ENCODE results near the gene NR2C1.

DNA sequence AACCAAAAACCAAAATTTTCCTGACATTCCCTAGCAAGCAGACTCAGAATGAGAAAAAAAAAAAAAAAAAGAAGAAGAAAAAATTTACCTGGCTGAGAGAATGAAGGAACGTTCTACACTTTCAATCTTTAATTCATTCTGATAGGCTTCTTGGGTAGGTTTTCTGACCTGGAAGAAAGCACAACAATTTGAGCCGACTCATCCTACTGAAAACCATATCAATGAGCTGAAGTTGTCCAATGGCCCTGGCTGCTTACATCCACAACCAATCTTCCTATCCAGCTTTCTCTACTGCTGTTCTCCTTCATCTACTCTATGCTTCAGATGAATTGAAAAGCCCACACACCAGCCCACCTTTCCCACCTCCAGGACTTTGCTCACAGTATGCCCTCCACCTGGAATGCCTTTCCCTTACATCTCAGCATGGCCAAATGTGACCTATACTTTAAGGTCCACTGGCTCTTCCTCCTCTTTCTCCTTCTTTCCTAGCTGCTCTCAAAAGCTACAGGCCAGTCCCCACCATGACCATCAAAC, 31.6 kb upstream of the NR2C1 start:
- TF ChIP-seq BACH1 (IDR thresholded peaks at IDR 0.05; ENCODE audit: low read length) (no peak), SP1 (IDR thresholded peaks at IDR 0.05; ENCODE audit: low read depth, low read length) (no peak), SUZ12 (IDR thresholded peaks at IDR 0.05; ENCODE audit: low read length) (no peak), YY1 (IDR thresholded peaks at IDR 0.05; ENCODE audit: low read depth, low read length) (no peak), CTCF (IDR thresholded peaks at IDR 0.05; ENCODE audit: control extremely low read depth in 1 of 3, insufficient read depth in 1 of 3, low read depth in 1 of 3, low read length in 3 of 3) (no peak), POLR2A (IDR thresholded peaks at IDR 0.05; ENCODE audit: control extremely low read depth in 1 of 2, low read depth in 2 of 2, low read length in 2 of 2) (no peak), HDAC6 (IDR thresholded peaks at IDR 0.05; ENCODE audit: low read depth, low read length) (no peak), CHD2 (IDR thresholded peaks at IDR 0.05; ENCODE audit: low read length) (no peak), USF2 (IDR thresholded peaks at IDR 0.05; ENCODE audit: low read length) (no peak), POLR2AphosphoS5 (IDR thresholded peaks at IDR 0.05; ENCODE audit: low read depth, low read length) (no peak)
- TF ChIP-seq, protein P1, sequence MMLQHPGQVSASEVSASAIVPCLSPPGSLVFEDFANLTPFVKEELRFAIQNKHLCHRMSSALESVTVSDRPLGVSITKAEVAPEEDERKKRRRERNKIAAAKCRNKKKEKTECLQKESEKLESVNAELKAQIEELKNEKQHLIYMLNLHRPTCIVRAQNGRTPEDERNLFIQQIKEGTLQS (IDR thresholded peaks at IDR 0.05; ENCODE audit: insufficient read depth, low read depth, low read length), result no peak
